IMR-90 (cell line): ENCODE results near the gene RFC3. TPM values are rescaled to one million over a fixed set of nuclear protein-coding genes. Genes with fewer than 3 reads are reported as not detected.

Experiments used
- ATAC-seq: fragments of 200-7000 bp; cut with Tn5 transposase; 2 replicates; pipeline ENCODE4 v1.9.1; 2020; ENCODE audit warnings: low read depth, mild to moderate bottlenecking, moderate library complexity
- BruUV-seq: library from RNA; stranded (reverse); fragments of 400-500 nt; replicated peaks from 2 replicates; lab custom pipeline; 2021; lab: Mats Ljungman, UMichigan
- CTCF ChIA-PET: fragments of 300-600 bp; formaldehyde crosslinking; extraction: SDS; loops from one replicate; lab custom pipeline; 2021; ENCODE audit warnings: antibody characterized with exemption; lab: Yijun Ruan, JAX
- POLR2A ChIA-PET: fragments of 300-600 bp; sonication (Branson Sonifier 250); formaldehyde crosslinking; loops from one replicate; lab custom pipeline; 2022; ENCODE audit warnings: antibody characterized with exemption; ENCODE audit not compliant: unreplicated experiment; lab: Charles Lee
- DNase-seq: peaks from one replicate; pipeline ENCODE4 v3.0.0; 2013
- H2AFZ ChIP-seq: replicated peaks from 2 replicates; pipeline ENCODE3; 2013; ENCODE audit warnings: low read length, mild to moderate bottlenecking; ENCODE audit not compliant: poor library complexity
- H2AK5ac ChIP-seq: 2 replicates; pipeline ENCODE4 v1.6.1; 2013; ENCODE audit warnings: low read depth, low read length, inconsistent platforms
- H2AK9ac ChIP-seq: replicated peaks from 2 replicates; pipeline ENCODE3; 2013; ENCODE audit warnings: mild to moderate bottlenecking, low read depth, low read length, moderate library complexity; ENCODE audit not compliant: poor library complexity
- H2BK120ac ChIP-seq: 2 replicates; pipeline ENCODE4 v1.6.1; 2013; ENCODE audit warnings: low read depth, low read length, inconsistent platforms
- H2BK15ac ChIP-seq: 3 replicates; pipeline ENCODE4 v1.6.1; 2013; ENCODE audit warnings: low read depth, low read length, inconsistent platforms
- H2BK20ac ChIP-seq: 2 replicates; pipeline ENCODE4 v1.6.1; 2013; ENCODE audit warnings: low read depth, mild to moderate bottlenecking, inconsistent platforms, low read length, moderate library complexity
- H2BK5ac ChIP-seq: 2 replicates; pipeline ENCODE4 v1.6.1; 2013; ENCODE audit warnings: mild to moderate bottlenecking, low read depth, low read length, inconsistent platforms; ENCODE audit not compliant: poor library complexity, severe bottlenecking
- H3K14ac ChIP-seq: replicated peaks from 2 replicates; pipeline ENCODE4 v1.6.1; 2013; ENCODE audit warnings: low read depth, low read length, inconsistent platforms
- H3K18ac ChIP-seq: 2 replicates; pipeline ENCODE4 v1.6.1; 2013; ENCODE audit warnings: low read depth, low read length, control low read depth
- H3K23ac ChIP-seq: 2 replicates; pipeline ENCODE4 v1.6.1; 2013; ENCODE audit warnings: low read depth, low read length, inconsistent platforms
- H3K27ac ChIP-seq: 2 replicates; pipeline ENCODE4 v1.5.1; 2013; ENCODE audit warnings: mild to moderate bottlenecking, control low read depth, low read length; ENCODE audit not compliant: insufficient read depth
- H3K27me3 ChIP-seq: 2 replicates; pipeline ENCODE4 v1.6.1; 2013; ENCODE audit warnings: low read length; ENCODE audit not compliant: control insufficient read depth, insufficient read depth
- H3K36me3 ChIP-seq: 2 replicates; pipeline ENCODE4 v1.6.1; 2013; ENCODE audit warnings: low read length, mixed read lengths; ENCODE audit not compliant: control insufficient read depth, insufficient read depth
- H3K4ac ChIP-seq: 2 replicates; pipeline ENCODE4 v1.6.1; 2013; ENCODE audit warnings: low read depth, low read length, inconsistent platforms
- H3K4me1 ChIP-seq: 2 replicates; pipeline ENCODE4 v1.6.1; 2013; ENCODE audit warnings: low read length, mixed read lengths; ENCODE audit not compliant: control insufficient read depth, insufficient read depth
- H3K4me2 ChIP-seq: 2 replicates; pipeline ENCODE4 v1.6.1; 2013; ENCODE audit warnings: low read depth, mild to moderate bottlenecking, control low read depth, low read length, moderate library complexity
- H3K4me3 ChIP-seq: 2 replicates; pipeline ENCODE4 v1.5.1; 2013; ENCODE audit warnings: low read depth, mild to moderate bottlenecking, control low read depth, low read length, moderate library complexity; ENCODE audit not compliant: insufficient read depth
- H3K56ac ChIP-seq: 2 replicates; pipeline ENCODE4 v1.6.1; 2013; ENCODE audit warnings: low read length, inconsistent platforms; ENCODE audit not compliant: insufficient read depth; ENCODE audit errors: extremely low read depth
- H3K79me1 ChIP-seq, 2 experiments: 2 replicates each; pipeline ENCODE4 v1.6.1; 2013; ENCODE audit warnings: low read length in 2 of 2, inconsistent platforms in 1 of 2, low read depth in 1 of 2
- H3K9ac ChIP-seq: 2 replicates; pipeline ENCODE4 v1.6.1; 2013; ENCODE audit warnings: low read depth, low read length, control low read depth
- H3K9me1 ChIP-seq: 2 replicates; pipeline ENCODE4 v1.6.1; 2013; ENCODE audit warnings: low read length, inconsistent platforms; ENCODE audit not compliant: insufficient read depth
- H3K9me3 ChIP-seq: 2 replicates; pipeline ENCODE4 v1.6.1; 2013; ENCODE audit warnings: low read length; ENCODE audit not compliant: control insufficient read depth, insufficient read depth
- H4K20me1 ChIP-seq: 2 replicates; pipeline ENCODE4 v1.6.1; 2013; ENCODE audit warnings: low read length, inconsistent platforms; ENCODE audit not compliant: insufficient read depth
- H4K5ac ChIP-seq: 2 replicates; pipeline ENCODE4 v1.6.1; 2013; ENCODE audit warnings: mild to moderate bottlenecking, low read depth, low read length, control low read depth
- H4K8ac ChIP-seq, 2 experiments: 2 replicates each; pipeline ENCODE4 v1.6.1; 2013; ENCODE audit warnings: low read depth in 2 of 2, low read length in 2 of 2, control low read depth in 1 of 2, inconsistent platforms in 1 of 2
- H4K91ac ChIP-seq: 2 replicates; pipeline ENCODE4 v1.6.1; 2013; ENCODE audit warnings: low read depth, low read length, inconsistent platforms; ENCODE audit not compliant: insufficient read depth
- BHLHE40 ChIP-seq: fragments of 150-350 bp; IDR thresholded peaks from 2 replicates; pipeline ENCODE4 v1.6.1; 2016; ENCODE audit warnings: mild to moderate bottlenecking, low read depth, low read length
- CEBPB ChIP-seq: IDR thresholded peaks from 2 replicates; pipeline ENCODE4 v1.6.1; 2012; ENCODE audit warnings: low read depth, low read length, improper control_type of control experiment
- CTCF ChIP-seq: conservative IDR thresholded peaks from 2 replicates; pipeline ENCODE4 v1.5.1; 2012; ENCODE audit warnings: mild to moderate bottlenecking, low read depth, low read length, improper control_type of control experiment
- MAFK ChIP-seq: IDR thresholded peaks from 2 replicates; pipeline ENCODE4 v1.6.1; 2012; ENCODE audit warnings: low read depth, low read length, improper control_type of control experiment
- MXI1 ChIP-seq: IDR thresholded peaks from 2 replicates; pipeline ENCODE4 v1.6.1; 2012; ENCODE audit warnings: low read depth, mild to moderate bottlenecking, low read length, moderate library complexity, borderline replicate concordance
- POLR2A ChIP-seq: IDR thresholded peaks from 2 replicates; pipeline ENCODE4 v1.6.1; 2012; ENCODE audit warnings: mild to moderate bottlenecking, low read depth, low read length
- RAD21 ChIP-seq: IDR thresholded peaks from 2 replicates; pipeline ENCODE4 v1.6.1; 2012; ENCODE audit warnings: low read length, improper control_type of control experiment
- SMC3 ChIP-seq: fragments of 150-350 bp; IDR thresholded peaks from 2 replicates; pipeline ENCODE4 v1.6.1; 2016; ENCODE audit warnings: low read depth, mild to moderate bottlenecking, antibody characterized with exemption, low read length, moderate library complexity
- USF2 ChIP-seq: fragments of 150-350 bp; IDR thresholded peaks from 2 replicates; pipeline ENCODE4 v1.6.1; 2017; ENCODE audit warnings: mild to moderate bottlenecking, antibody characterized with exemption, low read length, low read depth
- WGBS, 2 experiments: methylation state at CpG; one replicate each; pipeline versions ENCODE4 v1.1.5 to v1.1.7; 2013; ENCODE audit warnings: missing lambda C conversion rate in 2 of 2; ENCODE audit not compliant: insufficient read length in 1 of 2; ENCODE audit errors: extremely low coverage in 2 of 2; 5-methylcytosine and 5-hydroxymethylcytosine counted together
- dilution Hi-C: fragments of 300-500 bp; cut with HindIII; formaldehyde crosslinking; loops from one replicate; pipeline ENCODE4 v1.14.3; 2018; ENCODE audit warnings: low sequenced_read_pairs; ENCODE audit not compliant: unreplicated experiment
- in situ Hi-C: fragments of 300-500 bp; cut with MboI; formaldehyde crosslinking; loops from 3 replicates; pipeline ENCODE4 v1.14.3; 2019; ENCODE audit warnings: low sequenced_read_pairs, inconsistent platforms, mixed read lengths
- intact Hi-C: fragments of 100-400 bp; cut with micrococcal nuclease; formaldehyde crosslinking; loops from 2 replicates; pipeline ENCODE4 v1.10.0; 2022
- polyA plus RNA-seq, 3 experiments: library from polyadenylated mRNA; depleted of rRNA; stranded (reverse); fragments of >200 nt; gene quantifications; 2 replicates each; pipeline ENCODE4 v1.2.3, GENCODE V29; 2012; ENCODE audit warnings: low replicate concordance in 1 of 3
- total RNA-seq: library from RNA; depleted of rRNA; stranded (reverse); fragments of >200 nt; gene quantifications from 2 replicates; pipeline ENCODE4 v1.2.3, GENCODE V29; 2012

The RFC3 gene
- total and polyA plus RNA-seq, 2 of the 4 experiments (the other 2 are of a cell fraction) = 9.8 to 12.9 TPM

GRCh38 chr13:33800646-33801186, 17.2 kb upstream of the RFC3 start:
- WGBS, 2 experiments = 0% methylated on average over 1 of the region's 3 CpGs; no CpG with 5 or more reads in 1 of the 2 experiments
- no peaks in the 10 kb centered on the region for H3K79me1 ChIP-seq
- H2BK15ac ChIP-seq = no peak overlapping the region
- H3K9me1 ChIP-seq = no peaks in the 10 kb centered on the region
- H3K36me3 ChIP-seq = no peaks in the 10 kb centered on the region
- no peak overlapping the region for H3K14ac ChIP-seq
- no peak overlapping the region for H2AK9ac ChIP-seq
- CTCF ChIA-PET = interaction anchor here (0.6 to 1.4 kb wide), 8 partner anchors 8 to 281 kb away, joined by 3 to 11 read pairs (median 3); no protein-coding TSS in a partner anchor
- ATAC-seq (peak; percentile 72), DNase-seq (no peak)
- H2AK5ac ChIP-seq = no peak overlapping the region
- peak overlapping the region; percentile 35 for H3K4me3 ChIP-seq
- in situ Hi-C loops = loop anchor here (10.0 kb wide), 1 partner anchor 1354 kb away; no protein-coding TSS in a partner anchor
- no peak overlapping the region for H2BK120ac ChIP-seq
- H3K27ac ChIP-seq = no peak overlapping the region
- H3K4me1 ChIP-seq = no peaks in the 10 kb centered on the region
- H3K4ac ChIP-seq = no peak overlapping the region
- no peak overlapping the region; the same call in 1 of the 2 replicates for H3K9ac ChIP-seq
- no peaks in the 10 kb centered on the region for H3K9me3 ChIP-seq
- no peak overlapping the region for H3K23ac ChIP-seq
- no peaks in the 10 kb centered on the region for H4K20me1 ChIP-seq
- H4K91ac ChIP-seq = no peak overlapping the region
- no peak overlapping the region for H2AFZ ChIP-seq
- dilution Hi-C loops = no loop called here
- peaks cover 6% of the 10 kb centered on the region for H3K27me3 ChIP-seq
- H3K56ac ChIP-seq = no peak overlapping the region
- H3K18ac ChIP-seq = no peak overlapping the region; the same call in 1 of the 2 replicates
- intact Hi-C loops = loop anchor here (1.0 kb wide), 2 partner anchors 277 to 1357 kb away; no protein-coding TSS in a partner anchor
- POLR2A ChIA-PET = interaction anchor here (1.4 kb wide), 1 partner anchor 17 kb away, joined by 3 read pairs; the partner anchor contains the start of gene RFC3
- H4K5ac ChIP-seq = no peak overlapping the region
- H2BK5ac ChIP-seq = no peak overlapping the region
- peak overlapping the region; percentile 94 for H3K4me2 ChIP-seq
- no peak overlapping the region for H4K8ac ChIP-seq
- no TSS peak for BruUV-seq
- no peak overlapping the region for H2BK20ac ChIP-seq
- no peak for TF ChIP-seq SMC3
- TF ChIP-seq CTCF = no peak
- TF ChIP-seq MXI1 = no peak
- TF ChIP-seq CEBPB = no peak
- TF ChIP-seq MAFK = no peak
- no peak for TF ChIP-seq BHLHE40
- TF ChIP-seq POLR2A = no peak
- TF ChIP-seq USF2 = no peak
- TF ChIP-seq RAD21 = no peak
